Measurements from ENCODE around the gene DICER1.

Gene DICER1

GRCh38 chr14:95123891-95124579 lies 33.3 kb downstream of the DICER1 start:
- FAIRE-seq: no peak

- FAIRE-seq: no peak
These were observed 34.7 kb downstream of the DICER1 start for GRCh38 chr14:95122621-95122945.

GRCh38 chr14:95121911-95122620 lies 35.3 kb downstream of the DICER1 start:
- FAIRE-seq: no peak

- FAIRE-seq: no peak
These were observed 38.0 kb downstream of the DICER1 start for GRCh38 chr14:95119336-95119735.

GRCh38 chr14:95117937-95118721 lies 39.2 kb downstream of the DICER1 start:
- no peak for FAIRE-seq

- no peak for FAIRE-seq
These were observed 43.9 kb downstream of the DICER1 start for GRCh38 chr14:95113476-95113875.

GRCh38 chr14:95111507-95112164 lies 45.7 kb downstream of the DICER1 start:
- no peak for FAIRE-seq

GRCh38 chr14:95110178-95110577 lies 47.2 kb downstream of the DICER1 start:
- no peak for FAIRE-seq

GRCh38 chr14:95107711-95108110 lies 49.6 kb downstream of the DICER1 start:
- FAIRE-seq: no peak

- FAIRE-seq: no peak
These were observed 50.4 kb downstream of the DICER1 start for GRCh38 chr14:95106971-95107370.

- FAIRE-seq: no peak
These were observed 52.4 kb downstream of the DICER1 start for GRCh38 chr14:95104911-95105310.

GRCh38 chr14:95102680-95103044 lies 54.7 kb downstream of the DICER1 start:
- no peak for FAIRE-seq

GRCh38 chr14:95101736-95102679 lies 55.3 kb downstream of the DICER1 start:
- FAIRE-seq: no peak

- FAIRE-seq: peak; percentile 79
These were observed 58.2 kb downstream of the DICER1 start for GRCh38 chr14:95098984-95099599.

GRCh38 chr14:95097385-95097784 lies 59.9 kb downstream of the DICER1 start:
- no peak for FAIRE-seq

- FAIRE-seq: no peak
These were observed 60.9 kb downstream of the DICER1 start for GRCh38 chr14:95096476-95096875.

GRCh38 chr14:95095996-95096395 lies 61.3 kb downstream of the DICER1 start:
- no peak for FAIRE-seq

- no peak for FAIRE-seq
These were observed 64.6 kb downstream of the DICER1 start for GRCh38 chr14:95092723-95093122.

- FAIRE-seq: peak; percentile 9
These were observed 65.7 kb downstream of the DICER1 start for GRCh38 chr14:95091581-95091980.

- no peak for FAIRE-seq
These were observed 68.7 kb downstream of the DICER1 start for GRCh38 chr14:95088665-95089064.

- no peak for FAIRE-seq
These were observed 69.7 kb downstream of the DICER1 start for GRCh38 chr14:95087619-95088018.

GRCh38 chr14:95085321-95085720 lies 72.0 kb downstream of the DICER1 start:
- FAIRE-seq: no peak

Measured in TTC549 (cell line).